HepG2 (cell line): ENCODE measurements around the gene TRAF4. TPM values are rescaled to one million over a fixed set of nuclear protein-coding genes. Genes with fewer than 3 reads are reported as not detected.
A peak's percentile ranks its signal among the peaks of the same experiment; 100 is the strongest.

Source experiments
- ATAC-seq: fragments of 200-7000 bp; cut with Tn5 transposase; 3 replicates; pipeline ENCODE4 v1.9.1; 2020; ENCODE audit warnings: mild to moderate bottlenecking, moderate library complexity
- Bru-seq: library from RNA; stranded (reverse); fragments of 400-500 nt; gene quantifications from one replicate; lab custom pipeline; 2021; lab: Mats Ljungman, UMichigan
- BruChase-seq, 2 experiments: library from RNA; stranded (reverse); fragments of 400-500 nt; gene quantifications; one replicate each; lab custom pipeline; 2021; lab: Mats Ljungman, UMichigan
- BruUV-seq: library from RNA; stranded (reverse); fragments of 400-500 nt; replicated peaks from 2 replicates; lab custom pipeline; 2021; lab: Mats Ljungman, UMichigan
- CTCF ChIA-PET: fragments of 300-600 bp; formaldehyde crosslinking; extraction: SDS; loops from one replicate; lab custom pipeline; 2021; ENCODE audit warnings: low total read pairs, inconsistent platforms, low intra/inter-chr PET ratio; lab: Yijun Ruan, JAX
- POLR2A ChIA-PET: fragments of 350-600 bp; sonication (Branson Sonifier 250); formaldehyde crosslinking; loops from one replicate; lab custom pipeline; 2020; ENCODE audit warnings: antibody characterized with exemption, inconsistent platforms; lab: Yijun Ruan, JAX
- DNase-seq: peaks from one replicate; pipeline ENCODE4 v3.0.0-alpha.2; 2015; ENCODE audit warnings: low spot score
- FAIRE-seq: peaks from 3 replicates; lab custom pipeline; 2011; peaks lifted over from hg19 to GRCh38; lab: Jason Lieb, UNC
- H2AFZ ChIP-seq: one replicate; pipeline ENCODE4 v1.6.1; 2011; ENCODE audit warnings: low read length, inconsistent platforms
- H3K27ac ChIP-seq: fragments of 300-600 bp; 3 replicates; pipeline ENCODE4 v1.8.0; 2011; ENCODE audit warnings: mixed run types, mild to moderate bottlenecking, mixed read lengths, low read length, inconsistent platforms; ENCODE audit not compliant: insufficient read depth; ENCODE audit errors: extremely low read length
- H3K27me3 ChIP-seq, 2 experiments: fragments of 200-600 bp in 1 of 2; 2 replicates in 1 of 2; 3 replicates in 1 of 2; pipeline versions ENCODE4 v1.6.0 to v1.8.0; 2011; ENCODE audit warnings: low read length in 2 of 2, mild to moderate bottlenecking in 2 of 2, moderate library complexity in 2 of 2, inconsistent platforms in 1 of 2; ENCODE audit not compliant: insufficient read depth in 2 of 2, control insufficient read depth in 1 of 2
- H3K36me3 ChIP-seq, 2 experiments: fragments of 200-600 bp in 1 of 2; replicated peaks in 1 of 2; 2 replicates in 1 of 2; 3 replicates in 1 of 2; pipeline versions ENCODE4 v1.5.1 to v1.8.0; 2011; ENCODE audit warnings: low read length in 2 of 2, inconsistent platforms in 1 of 2; ENCODE audit not compliant: insufficient read depth in 2 of 2, control insufficient read depth in 1 of 2
- H3K4me1 ChIP-seq: 2 replicates; pipeline ENCODE4 v1.5.1; 2012; ENCODE audit warnings: low read length, inconsistent platforms; ENCODE audit not compliant: insufficient read depth
- H3K4me2 ChIP-seq: 2 replicates; pipeline ENCODE4 v1.6.0; 2011; ENCODE audit warnings: low read depth, low read length, inconsistent platforms
- H3K4me3 ChIP-seq, 3 experiments: fragments of 200-600 bp in 1 of 3; sonication (generic), shearing (Covaris generic) in 1 of 3; replicated peaks in 1 of 3; 2 replicates each; pipeline ENCODE4 v1.5.1; 2011 to 2016; ENCODE audit warnings: low read length in 3 of 3, inconsistent platforms in 2 of 3, low read depth in 2 of 3, mild to moderate bottlenecking in 2 of 3, control low read depth in 1 of 3, mixed read lengths in 1 of 3; ENCODE audit not compliant: insufficient read depth in 1 of 3
- H3K79me2 ChIP-seq: one replicate; pipeline ENCODE4 v1.6.1; 2011; ENCODE audit warnings: low read length, inconsistent platforms; ENCODE audit not compliant: insufficient read depth
- H3K9ac ChIP-seq: 2 replicates; pipeline ENCODE4 v1.6.0; 2011; ENCODE audit warnings: mild to moderate bottlenecking, low read depth, low read length, inconsistent platforms; ENCODE audit not compliant: insufficient read depth
- H3K9me3 ChIP-seq: 2 replicates; pipeline ENCODE4 v1.5.1; 2012; ENCODE audit warnings: mild to moderate bottlenecking, low read length
- H4K20me1 ChIP-seq: 2 replicates; pipeline ENCODE4 v1.6.0; 2011; ENCODE audit warnings: inconsistent platforms, mild to moderate bottlenecking, low read length, moderate library complexity; ENCODE audit not compliant: insufficient read depth
- ARNTL ChIP-seq: sonication (generic); formaldehyde crosslinking; IDR thresholded peaks from 2 replicates; pipeline ENCODE4 v1.4.0; 2020; ENCODE audit warnings: mild to moderate bottlenecking, missing genetic modification reagents
- CREB1 ChIP-seq, 2 experiments: fragments of 450-650 bp in 1 of 2; IDR thresholded peaks; 2 replicates each; pipeline ENCODE4 v1.6.1; 2016 to 2017; ENCODE audit warnings: control low read depth in 1 of 2, mild to moderate bottlenecking in 1 of 2, missing compliant biosample characterization in 1 of 2, missing genetic modification characterization in 1 of 2
- PITX1 ChIP-seq: sonication (generic); formaldehyde crosslinking; IDR thresholded peaks from 2 replicates; pipeline ENCODE4 v1.5.1; 2020; ENCODE audit warnings: mild to moderate bottlenecking, missing genetic modification reagents
- RAD21 ChIP-seq: fragments of 450-650 bp; formaldehyde crosslinking; IDR thresholded peaks from 2 replicates; pipeline ENCODE4 v1.5.0; 2020; ENCODE audit warnings: mild to moderate bottlenecking
- SNRNP70 ChIP-seq: fragments of 200-400 bp; formaldehyde crosslinking; IDR thresholded peaks from 2 replicates; pipeline ENCODE4 v1.6.1; 2017; ENCODE audit warnings: mild to moderate bottlenecking, low read depth, low read length, moderate library complexity
- YY1 ChIP-seq: IDR thresholded peaks from 2 replicates; pipeline ENCODE4 v1.6.1; 2011; ENCODE audit warnings: low read length, low read depth, moderate library complexity, mild to moderate bottlenecking; ENCODE audit not compliant: insufficient read depth, insufficient replicate concordance
- ZFP36L1 ChIP-seq: sonication (generic); formaldehyde crosslinking; IDR thresholded peaks from 2 replicates; pipeline ENCODE4 v1.8.0; 2022; ENCODE audit warnings: mild to moderate bottlenecking, missing genetic modification reagents, moderate library complexity
- ZMAT3 ChIP-seq: sonication (generic); formaldehyde crosslinking; conservative IDR thresholded peaks from 2 replicates; pipeline ENCODE4 v1.7.0; 2021; ENCODE audit warnings: missing genetic modification reagents
- ZNF343 ChIP-seq: sonication (generic); formaldehyde crosslinking; IDR thresholded peaks from 2 replicates; pipeline ENCODE4 v1.4.0; 2020; ENCODE audit warnings: mild to moderate bottlenecking, missing genetic modification reagents
- ZNF598 ChIP-seq: sonication (generic); formaldehyde crosslinking; IDR thresholded peaks from 2 replicates; pipeline ENCODE4 v1.5.1; 2020; ENCODE audit warnings: mild to moderate bottlenecking, missing genetic modification reagents, borderline replicate concordance
- WGBS: methylation state at CpG from one replicate; pipeline ENCODE4 v1.1.6; 2017; ENCODE audit warnings: low lambda C conversion rate; 5-methylcytosine and 5-hydroxymethylcytosine counted together
- in situ Hi-C: cut with HindIII; loops from 2 replicates; pipeline ENCODE4 v1.10.0; 2017; ENCODE audit warnings: low pct_unique_long_range_greater_than_20kb; ENCODE audit not compliant: extremely low pct_ligation_motif_present
- intact Hi-C: fragments of 100-400 bp; cut with micrococcal nuclease; formaldehyde crosslinking; loops from one replicate; pipeline ENCODE4 v1.10.0; 2022; ENCODE audit not compliant: unreplicated experiment
- long read RNA-seq, 2 experiments: library from RNA in 1 of 2; library from polyadenylated mRNA in 1 of 2; stranded (forward) in 1 of 2; unstranded in 1 of 2; transcript quantifications; one replicate each; pipeline ENCODE4 v2.0.0, GENCODE V29; 2019 to 2022
- polyA minus RNA-seq, 3 experiments: library from RNA; depleted of rRNA, polyadenylated mRNA; stranded (reverse); fragments of >200 nt; gene quantifications; 2 replicates each; pipeline ENCODE4 v1.2.3, GENCODE V29; 2011; ENCODE audit warnings: low replicate concordance in 1 of 3
- polyA plus RNA-seq, 8 experiments: library from polyadenylated mRNA; depleted of rRNA in 3 of 8; stranded (reverse) in 7 of 8; unstranded in 1 of 8; fragments of >200 nt; fragmentation: Illumina TruSeq in 4 of 8; extraction: Trizol in 4 of 8; gene quantifications; 2 replicates each; pipeline versions ENCODE4 v1.2.1 to v1.2.3, GENCODE V29; 2011 to 2016; ENCODE audit warnings: low read depth in 4 of 8, missing spikeins in 1 of 8, mixed read lengths in 1 of 8; ENCODE audit not compliant: insufficient read depth in 1 of 8
- total RNA-seq, 5 experiments: library from RNA; depleted of rRNA; stranded (reverse); fragments of >200 nt; fragmentation: Illumina TruSeq; extraction: Trizol; gene quantifications; 2 replicates each; pipeline ENCODE4 v1.2.3, GENCODE V29; 2016; ENCODE audit warnings: low read depth in 1 of 5
- TF ChIP-seq, protein P1 (sequence below): sonication (generic); formaldehyde crosslinking; IDR thresholded peaks from 2 replicates; pipeline ENCODE4 v1.5.0; 2020; ENCODE audit warnings: missing genetic modification reagents
- TF ChIP-seq, protein P2 (sequence below): sonication (generic); formaldehyde crosslinking; IDR thresholded peaks from 2 replicates; pipeline ENCODE4 v1.4.0; 2020; ENCODE audit warnings: missing genetic modification reagents

Gene TRAF4, protein sequence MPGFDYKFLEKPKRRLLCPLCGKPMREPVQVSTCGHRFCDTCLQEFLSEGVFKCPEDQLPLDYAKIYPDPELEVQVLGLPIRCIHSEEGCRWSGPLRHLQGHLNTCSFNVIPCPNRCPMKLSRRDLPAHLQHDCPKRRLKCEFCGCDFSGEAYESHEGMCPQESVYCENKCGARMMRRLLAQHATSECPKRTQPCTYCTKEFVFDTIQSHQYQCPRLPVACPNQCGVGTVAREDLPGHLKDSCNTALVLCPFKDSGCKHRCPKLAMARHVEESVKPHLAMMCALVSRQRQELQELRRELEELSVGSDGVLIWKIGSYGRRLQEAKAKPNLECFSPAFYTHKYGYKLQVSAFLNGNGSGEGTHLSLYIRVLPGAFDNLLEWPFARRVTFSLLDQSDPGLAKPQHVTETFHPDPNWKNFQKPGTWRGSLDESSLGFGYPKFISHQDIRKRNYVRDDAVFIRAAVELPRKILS
- 56.6 and 89.9 TPM in 2 replicates for total RNA-seq (2016; rRNA removed; fragmentation: Illumina TruSeq; extraction: Trizol)
- total RNA-seq (2016; cell fraction: cytosol; rRNA removed; fragmentation: Illumina TruSeq; extraction: Trizol; ENCODE audit: low read depth): 106 and 119 TPM in 2 replicates
- total RNA-seq (2016; cell fraction: insoluble cytoplasmic fraction; rRNA removed; fragmentation: Illumina TruSeq; extraction: Trizol): 49.2 and 95.4 TPM in 2 replicates
- total RNA-seq (2016; cell fraction: membrane; rRNA removed; fragmentation: Illumina TruSeq; extraction: Trizol): 159 and 170 TPM in 2 replicates
- 106 and 121 TPM in 2 replicates for total RNA-seq (2016; cell fraction: nucleus; rRNA removed; fragmentation: Illumina TruSeq; extraction: Trizol)
- polyA plus RNA-seq (2011; rRNA removed): 86.0 and 108 TPM in 2 replicates
- 63.5 and 85.7 TPM in 2 replicates for polyA plus RNA-seq (2011; cell fraction: cytosol; rRNA removed)
- polyA plus RNA-seq (2011; cell fraction: nucleus; rRNA removed): 436 and 553 TPM in 2 replicates
- 35.8 and 50.8 TPM in 2 replicates for polyA plus RNA-seq (2012)
- 89.5 and 97.9 TPM in 2 replicates for polyA plus RNA-seq (2016; cell fraction: cytosol; fragmentation: Illumina TruSeq; extraction: Trizol; ENCODE audit: low read depth)
- 56.9 and 70.9 TPM in 2 replicates for polyA plus RNA-seq (2016; cell fraction: insoluble cytoplasmic fraction; fragmentation: Illumina TruSeq; extraction: Trizol; ENCODE audit: low read depth)
- polyA plus RNA-seq (2016; cell fraction: membrane; fragmentation: Illumina TruSeq; extraction: Trizol; ENCODE audit: low read depth): 144 TPM in 2 replicates
- polyA plus RNA-seq (2016; cell fraction: nucleus; fragmentation: Illumina TruSeq; extraction: Trizol; ENCODE audit: insufficient read depth, low read depth): 269 and 270 TPM in 2 replicates
- polyA minus RNA-seq (2011; rRNA and poly(A)+ RNA removed; ENCODE audit: low replicate concordance): 250 and 264 TPM in 2 replicates
- 43.5 and 58.9 TPM in 2 replicates for polyA minus RNA-seq (2011; cell fraction: cytosol; rRNA and poly(A)+ RNA removed)
- polyA minus RNA-seq (2011; cell fraction: nucleus; rRNA and poly(A)+ RNA removed): 197 TPM in 2 replicates
- percentile 94 among the genes with signal in this experiment for Bru-seq, nascent RNA
- BruChase-seq, experiment 1, labeled RNA remaining after a 6-hour chase: percentile 96 among the genes with signal in this experiment
- percentile 96 among the genes with signal in this experiment for BruChase-seq, experiment 2, labeled RNA remaining after a 2-hour chase
- long read RNA-seq, experiment 1, transcript TRAF4-201 (7 exons, 2,923 nt): major isoform, 24 of 35 reads
- long read RNA-seq, experiment 1, partial matches to known transcripts: 1 of 35 reads
- long read RNA-seq, experiment 1, other reads (novel, unspliced or antisense): 10 of 35 reads
- long read RNA-seq, experiment 2, transcript TRAF4-201 (7 exons, 2,923 nt): major isoform, 259 of 374 reads
- long read RNA-seq, experiment 2, transcript TRAF4-208 (5 exons, 788 nt): minor isoform, 5 of 374 reads
- long read RNA-seq, experiment 2, partial matches to known transcripts: 27 of 374 reads
- long read RNA-seq, experiment 2, other reads (novel, unspliced or antisense): 83 of 374 reads

DNA sequence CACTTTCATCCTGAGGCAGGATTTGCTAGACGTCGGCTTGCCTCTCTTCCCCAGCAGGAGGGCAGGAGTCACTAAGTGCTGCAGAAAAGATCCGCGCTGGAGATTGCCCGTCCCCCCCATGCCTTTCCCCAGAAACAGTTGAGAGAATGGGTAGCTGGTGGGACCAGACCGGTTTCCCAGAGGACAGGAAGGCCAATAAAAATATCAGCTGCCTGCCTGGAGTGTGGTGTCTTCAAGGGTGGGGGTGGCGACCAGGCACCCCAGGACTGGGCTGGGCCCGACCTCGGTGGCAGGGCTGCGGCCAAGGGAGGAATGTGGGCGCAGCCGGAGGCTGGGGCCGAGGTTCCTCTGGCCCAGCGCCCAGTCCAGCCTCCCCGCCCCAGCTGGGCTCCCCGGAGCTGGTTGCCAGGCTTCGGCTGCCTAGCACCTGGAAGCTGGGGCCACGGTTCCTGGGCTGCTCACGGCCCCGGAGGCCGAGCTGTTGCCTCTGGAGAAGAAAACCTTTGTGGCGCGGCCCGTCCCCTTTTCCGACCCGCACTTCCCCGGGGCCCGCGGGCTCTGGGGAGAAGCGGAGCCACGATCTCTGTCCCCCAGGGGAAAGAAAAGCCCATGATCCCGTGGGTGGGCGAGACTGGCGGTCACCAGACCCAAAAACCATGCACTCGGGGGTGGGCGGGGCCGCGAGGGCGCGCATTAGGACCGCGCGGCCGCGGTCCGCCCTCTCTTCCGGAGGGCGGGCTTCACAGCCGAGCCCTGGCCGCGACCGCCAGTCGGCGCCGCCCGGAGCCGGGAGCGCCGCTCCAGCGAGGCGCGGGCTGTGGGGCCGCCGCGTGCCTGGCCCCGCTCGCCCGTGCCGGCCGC lies at the start of gene TRAF4:
Gene TRAF4 (plus strand): TSS at position 769 of the 861 bp plus-strand sequence. CDS start 102 bp downstream, outside the sequence.
- peaks cover 28% of the 10 kb centered on the region for H4K20me1 ChIP-seq
- peak; percentile 73 for DNase-seq
- WGBS: 0% methylated on average over 6 of the region's 70 CpGs
- no peaks in the 10 kb centered on the region for H3K9me3 ChIP-seq
- H3K9ac ChIP-seq: peak within 1 kb of the TSS; percentile 98
- in situ Hi-C loops (loop anchor here (25.0 kb wide), 1 partner anchor 369 kb away; no protein-coding TSS in a partner anchor), intact Hi-C loops (no loop called here)
- ChIA-PET POLR2A (interaction anchor here (0.9 to 12.3 kb wide), 9 partner anchors 9 to 194 kb away, joined by 3 to 590 read pairs (median 4); partner anchors contain the start of genes BLTP2, NEK8, PROCA1 and RPL23A), CTCF (interaction anchor here (2.8 kb wide), 1 partner anchor 16 kb away, joined by 14 read pairs; the partner anchor contains the start of gene TLCD1)
- peaks cover 33% of the 10 kb centered on the region for H3K79me2 ChIP-seq
- H3K27me3 ChIP-seq: no peaks in the 10 kb centered on the region; a peak in 1 of 5 replicates
- peak within 1 kb of the TSS; percentile 98 for H3K4me2 ChIP-seq
- no peak within 1 kb of the TSS for H2AFZ ChIP-seq
- H3K4me3 ChIP-seq: peak within 1 kb of the TSS; percentile 72 to 93 (median 74)
- TSS peak; percentile 47 for BruUV-seq
- peak within 1 kb of the TSS; percentile 95 for H3K27ac ChIP-seq
- peaks cover 27 to 30% of the 10 kb centered on the region in 2 experiments for H3K36me3 ChIP-seq
- FAIRE-seq: peak; percentile 46
- H3K4me1 ChIP-seq: peaks cover 49% of the 10 kb centered on the region
- ATAC-seq: peak; percentile 64
- TF ChIP-seq, protein P1, sequence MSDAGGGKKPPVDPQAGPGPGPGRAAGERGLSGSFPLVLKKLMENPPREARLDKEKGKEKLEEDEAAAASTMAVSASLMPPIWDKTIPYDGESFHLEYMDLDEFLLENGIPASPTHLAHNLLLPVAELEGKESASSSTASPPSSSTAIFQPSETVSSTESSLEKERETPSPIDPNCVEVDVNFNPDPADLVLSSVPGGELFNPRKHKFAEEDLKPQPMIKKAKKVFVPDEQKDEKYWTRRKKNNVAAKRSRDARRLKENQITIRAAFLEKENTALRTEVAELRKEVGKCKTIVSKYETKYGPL (CRISPR knock-in tag): peak; percentile 68; the same call in 1 of the 2 replicates
- no peak for TF ChIP-seq CREB1 (IDR thresholded peaks at IDR 0.05)
- TF ChIP-seq CREB1 (CRISPR knock-in tag; IDR thresholded peaks at IDR 0.05): no peak
- TF ChIP-seq PITX1 (CRISPR knock-in tag): no peak
- TF ChIP-seq ZNF598 (CRISPR knock-in tag): 0 out of 2 replicates have a peak, but pooled peaks have one; percentile 41
- TF ChIP-seq ZNF343 (CRISPR knock-in tag): 0 out of 2 replicates have a peak, but pooled peaks have one; percentile 80
- peak; percentile 70 for TF ChIP-seq RAD21
- TF ChIP-seq ARNTL (CRISPR knock-in tag): peak; percentile 20; the same call in 1 of the 2 replicates
- no peak for TF ChIP-seq SNRNP70
- TF ChIP-seq ZMAT3 (CRISPR knock-in tag): no peak
- peak; percentile 74 for TF ChIP-seq YY1
- TF ChIP-seq ZFP36L1 (CRISPR knock-in tag): 0 out of 2 replicates have a peak, but pooled peaks have one; percentile 45
- TF ChIP-seq, protein P2, sequence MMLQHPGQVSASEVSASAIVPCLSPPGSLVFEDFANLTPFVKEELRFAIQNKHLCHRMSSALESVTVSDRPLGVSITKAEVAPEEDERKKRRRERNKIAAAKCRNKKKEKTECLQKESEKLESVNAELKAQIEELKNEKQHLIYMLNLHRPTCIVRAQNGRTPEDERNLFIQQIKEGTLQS (CRISPR knock-in tag): no peak
